GM12878 (cell line): Measurements from ENCODE around the gene KLHL22.

ENCODE experiments used
- EZH2 ChIP-seq: IDR thresholded peaks from 2 replicates; pipeline ENCODE4 v1.6.1; 2012; ENCODE audit warnings: low read depth, mild to moderate bottlenecking, control low read depth, inconsistent platforms, low read length, borderline replicate concordance; ENCODE audit not compliant: control insufficient read depth
- NFXL1 ChIP-seq: fragments of 450-650 bp; IDR thresholded peaks from 2 replicates; pipeline ENCODE4 v1.6.1; 2017; ENCODE audit warnings: antibody characterized with exemption, mild to moderate bottlenecking, borderline replicate concordance
- NFYB ChIP-seq: IDR thresholded peaks from 2 replicates; pipeline ENCODE4 v1.6.1; 2011; ENCODE audit warnings: low read depth, mild to moderate bottlenecking, low read length, improper control_type of control experiment, moderate library complexity; ENCODE audit not compliant: insufficient read depth
- POLR2A ChIP-seq: IDR thresholded peaks from 2 replicates; pipeline ENCODE4 v1.6.1; 2011; ENCODE audit warnings: low read depth, mild to moderate bottlenecking, low read length

- no peak for TF ChIP-seq EZH2
- TF ChIP-seq NFYB = no peak
- TF ChIP-seq NFXL1 = no peak
- TF ChIP-seq POLR2A = no peak
These were observed 35.5 kb upstream of the KLHL22 start for GRCh38 chr22:20531154-20531403.
